SK-N-SH (cell line): ENCODE results near the gene RAMACL. TPM values are rescaled to one million over a fixed set of nuclear protein-coding genes. Genes with fewer than 3 reads are reported as not detected.

Source experiments
- CTCF ChIA-PET: fragments of 300-600, 350-600 bp; formaldehyde crosslinking; extraction: SDS; loops from one replicate; lab custom pipeline; 2021; lab: Yijun Ruan, JAX
- POLR2A ChIA-PET: fragments of 350-600 bp; sonication (Branson Sonifier 250); formaldehyde crosslinking; extraction: SDS; loops from one replicate; lab custom pipeline; 2020; ENCODE audit warnings: antibody characterized with exemption, inconsistent platforms; lab: Yijun Ruan, JAX
- DNase-seq: peaks from one replicate; pipeline ENCODE4 v3.0.0; 2012
- H2AFZ ChIP-seq: fragments of 200-600 bp; sonication (generic); 2 replicates; pipeline ENCODE4 v1.8.1; 2016; ENCODE audit warnings: antibody characterized with exemption, mild to moderate bottlenecking, low read depth
- H3F3A ChIP-seq: fragments of 200-600 bp; sonication (generic); replicated peaks from 2 replicates; pipeline ENCODE3; 2016; ENCODE audit warnings: antibody characterized with exemption, mild to moderate bottlenecking; ENCODE audit not compliant: insufficient read depth
- H3K27ac ChIP-seq, 2 experiments: fragments of 200-500 bp in 1 of 2; fragments of 200-600 bp in 1 of 2; sonication (Bioruptor generic) in 1 of 2; sonication (generic), shearing (Covaris generic) in 1 of 2; 2 replicates each; pipeline versions ENCODE4 v1.5.1 to v1.6.1; 2014 to 2016; ENCODE audit warnings: low read depth in 2 of 2, inconsistent platforms in 1 of 2, low read length in 1 of 2, mild to moderate bottlenecking in 1 of 2, mixed read lengths in 1 of 2
- H3K27me3 ChIP-seq: fragments of 200-600 bp; sonication (generic), shearing (Covaris generic); 2 replicates; pipeline ENCODE4 v1.6.1; 2016; ENCODE audit warnings: mixed run types; ENCODE audit not compliant: insufficient read depth
- H3K36me3 ChIP-seq, 2 experiments: fragments of 200-500 bp in 1 of 2; fragments of 200-600 bp in 1 of 2; sonication (Bioruptor generic) in 1 of 2; sonication (generic) in 1 of 2; replicated peaks in 1 of 2; 2 replicates each; pipeline versions ENCODE3 to v1.5.1; 2014 to 2016; ENCODE audit warnings: low read length in 1 of 2, mild to moderate bottlenecking in 1 of 2; ENCODE audit not compliant: insufficient read depth in 2 of 2, control insufficient read depth in 1 of 2
- H3K4me1 ChIP-seq, 2 experiments: fragments of 200-500 bp in 1 of 2; fragments of 200-600 bp in 1 of 2; sonication (Bioruptor generic) in 1 of 2; sonication (generic), shearing (Covaris generic) in 1 of 2; 2 replicates each; pipeline versions ENCODE4 v1.5.1 to v1.6.1; 2014 to 2016; ENCODE audit warnings: low read depth in 1 of 2, low read length in 1 of 2, mixed run types in 1 of 2; ENCODE audit not compliant: insufficient read depth in 2 of 2, control insufficient read depth in 1 of 2
- H3K4me2 ChIP-seq: fragments of 200-600 bp; sonication (generic), shearing (Covaris generic); 2 replicates; pipeline ENCODE4 v1.6.1; 2017; ENCODE audit warnings: mixed run types
- H3K4me3 ChIP-seq, 2 experiments: fragments of 200-500 bp in 1 of 2; fragments of 200-600 bp in 1 of 2; sonication (Bioruptor generic) in 1 of 2; sonication (generic), shearing (Covaris generic) in 1 of 2; 2 replicates each; pipeline versions ENCODE4 v1.5.1 to v1.8.1; 2014 to 2016; ENCODE audit warnings: low read depth in 2 of 2, inconsistent platforms in 1 of 2, low read length in 1 of 2, mild to moderate bottlenecking in 1 of 2, mixed read lengths in 1 of 2, moderate library complexity in 1 of 2
- H3K79me2 ChIP-seq: fragments of 200-600 bp; sonication (generic); 2 replicates; pipeline ENCODE4 v1.8.1; 2017; ENCODE audit warnings: mild to moderate bottlenecking; ENCODE audit not compliant: insufficient read depth
- H3K9ac ChIP-seq: fragments of 200-600 bp; sonication (generic); 2 replicates; pipeline ENCODE4 v1.6.1; 2017; ENCODE audit warnings: mixed run types
- H3K9me2 ChIP-seq: fragments of 200-600 bp; sonication (generic); 2 replicates; pipeline ENCODE4 v1.6.1; 2017; ENCODE audit warnings: mixed run types
- H3K9me3 ChIP-seq: fragments of 200-600 bp; sonication (generic); 2 replicates; pipeline ENCODE4 v1.6.1; 2017; ENCODE audit warnings: mixed run types, mild to moderate bottlenecking, moderate library complexity
- H4K20me1 ChIP-seq: fragments of 200-600 bp; sonication (generic); 2 replicates; pipeline ENCODE4 v1.6.1; 2017; ENCODE audit warnings: mild to moderate bottlenecking, mixed run types; ENCODE audit not compliant: insufficient read depth
- CHD2 ChIP-seq: fragments of 150-350 bp; IDR thresholded peaks from 2 replicates; pipeline ENCODE4 v1.6.1; 2018; ENCODE audit warnings: low read length; ENCODE audit not compliant: partially characterized antibody
- CTCF ChIP-seq: fragments of 200-600 bp; sonication (generic); IDR thresholded peaks from 2 replicates; pipeline ENCODE4 v1.6.1; 2017; ENCODE audit warnings: antibody characterized with exemption, mild to moderate bottlenecking, moderate library complexity
- FOXJ3 ChIP-seq: sonication (generic); formaldehyde crosslinking; IDR thresholded peaks from 2 replicates; pipeline ENCODE4 v1.5.1; 2020; ENCODE audit warnings: mild to moderate bottlenecking, missing genetic modification reagents
- GABPA ChIP-seq: IDR thresholded peaks from 2 replicates; pipeline ENCODE4 v1.4.0; 2012; ENCODE audit warnings: low read depth, mild to moderate bottlenecking
- GATA2 ChIP-seq: sonication (generic); formaldehyde crosslinking; IDR thresholded peaks from 2 replicates; pipeline ENCODE4 v1.5.0; 2020; ENCODE audit warnings: mild to moderate bottlenecking, missing genetic modification reagents
- IRF3 ChIP-seq: fragments of 150-350 bp; IDR thresholded peaks from 2 replicates; pipeline ENCODE4 v1.6.1; 2016; ENCODE audit warnings: mild to moderate bottlenecking, low read depth, low read length
- MAX ChIP-seq: IDR thresholded peaks from 2 replicates; pipeline ENCODE4 v1.4.0; 2012; ENCODE audit warnings: low read depth
- MXI1 ChIP-seq: IDR thresholded peaks from 2 replicates; pipeline ENCODE4 v1.6.1; 2012; ENCODE audit warnings: mild to moderate bottlenecking, low read depth, low read length, improper control_type of control experiment
- NRF1 ChIP-seq: IDR thresholded peaks from 2 replicates; pipeline ENCODE4 v1.6.1; 2012; ENCODE audit warnings: low read depth, mild to moderate bottlenecking, low read length
- PBX3 ChIP-seq: IDR thresholded peaks from 2 replicates; pipeline ENCODE4; 2012
- RAD21 ChIP-seq: IDR thresholded peaks from 2 replicates; pipeline ENCODE4 v1.6.1; 2012; ENCODE audit warnings: mild to moderate bottlenecking, low read length
- RXRA ChIP-seq: IDR thresholded peaks from 2 replicates; pipeline ENCODE4 v1.4.0; 2012; ENCODE audit warnings: low read depth, mild to moderate bottlenecking, borderline replicate concordance
- SIN3A ChIP-seq: IDR thresholded peaks from 2 replicates; pipeline ENCODE4 v1.6.1; 2012; ENCODE audit warnings: low read depth, mild to moderate bottlenecking, low read length, moderate library complexity, borderline replicate concordance
- SMC3 ChIP-seq: IDR thresholded peaks from 2 replicates; pipeline ENCODE4 v1.6.1; 2012; ENCODE audit warnings: low read depth, low read length, improper control_type of control experiment
- TAF1 ChIP-seq: IDR thresholded peaks from 2 replicates; pipeline ENCODE4 v1.6.1; 2012; ENCODE audit warnings: low read depth, mild to moderate bottlenecking, low read length, moderate library complexity, borderline replicate concordance
- TCF12 ChIP-seq: IDR thresholded peaks from 2 replicates; pipeline ENCODE4 v1.4.0; 2012
- TEAD4 ChIP-seq: IDR thresholded peaks from 2 replicates; pipeline ENCODE4 v1.4.0; 2012; ENCODE audit warnings: mild to moderate bottlenecking, borderline replicate concordance; ENCODE audit not compliant: insufficient read depth
- USF1 ChIP-seq: IDR thresholded peaks from 2 replicates; pipeline ENCODE4 v1.4.0; 2012; ENCODE audit warnings: low read depth, borderline replicate concordance
- YY1 ChIP-seq: IDR thresholded peaks from 2 replicates; pipeline ENCODE4 v1.4.0; 2012; ENCODE audit warnings: low read depth, mild to moderate bottlenecking
- ZBTB33 ChIP-seq: IDR thresholded peaks from 2 replicates; pipeline ENCODE4 v1.4.0; 2012; ENCODE audit warnings: low read depth, borderline replicate concordance
- WGBS: methylation state at CpG from one replicate; pipeline ENCODE4 v1.1.6; 2017; ENCODE audit warnings: low lambda C conversion rate; 5-methylcytosine and 5-hydroxymethylcytosine counted together
- polyA plus RNA-seq, 3 experiments: library from polyadenylated mRNA; depleted of rRNA; stranded (reverse); fragments of >200 nt; gene quantifications; 2 replicates each; pipeline ENCODE4 v1.2.3, GENCODE V29; 2012

Gene RAMACL
- polyA plus RNA-seq, 1 of the 3 experiments (the other 2 are of a cell fraction) = 0.10 TPM

- Histone ChIP-seq H3K79me2 (peaks cover 89% of the 10 kb centered on the region), H3K9ac (no peak overlapping the region), H3K4me2 (no peak overlapping the region), H3F3A (peaks cover 3% of the 10 kb centered on the region), H3K4me1 (peaks cover 6 to 32% of the 10 kb centered on the region in 2 experiments; a peak in 1 of 4 replicates), H3K9me3 (no peaks in the 10 kb centered on the region), H2AFZ (no peak overlapping the region), H3K27ac (peak overlapping the region in 1 of 2 experiments; percentile 2; a peak in 1 of 4 replicates), H3K36me3 (peaks cover 12 to 24% of the 10 kb centered on the region in 2 experiments), H4K20me1 (peaks cover 5% of the 10 kb centered on the region; the same call in 1 of the 2 replicates), H3K9me2 (no peaks in the 10 kb centered on the region), H3K27me3 (no peaks in the 10 kb centered on the region), H3K4me3 (no peak overlapping the region)
- DNase-seq = no peak
- POLR2A ChIA-PET = no interaction called here
- WGBS = 93% methylated on average over 4 of the region's 4 CpGs
- CTCF ChIA-PET = no interaction called here
- TF ChIP-seq GABPA (no peak), PBX3 (no peak), IRF3 (no peak), TEAD4 (no peak), CTCF (no peak), GATA2 (CRISPR knock-in tag) (no peak), RXRA (no peak), TAF1 (no peak), SIN3A (no peak), MXI1 (no peak), USF1 (no peak), YY1 (no peak), NRF1 (no peak), RAD21 (no peak), SMC3 (no peak), TCF12 (no peak), ZBTB33 (no peak), FOXJ3 (CRISPR knock-in tag) (no peak), CHD2 (no peak), MAX (no peak)
Measured at GRCh38 chr6:166608774-166609173, 22.3 kb upstream of the RAMACL start.
